Stimulated activated naive CD4-positive, alpha-beta T cell treated with Interleukin-2 at 50 U/mL for 16 hours (primary cell): Measurements from ENCODE around the gene MR1.

Source experiments
- DNase-seq: peaks from one replicate; lab custom pipeline; 2025; lab: John Stamatoyannopoulos, UW

Gene MR1

DNA sequence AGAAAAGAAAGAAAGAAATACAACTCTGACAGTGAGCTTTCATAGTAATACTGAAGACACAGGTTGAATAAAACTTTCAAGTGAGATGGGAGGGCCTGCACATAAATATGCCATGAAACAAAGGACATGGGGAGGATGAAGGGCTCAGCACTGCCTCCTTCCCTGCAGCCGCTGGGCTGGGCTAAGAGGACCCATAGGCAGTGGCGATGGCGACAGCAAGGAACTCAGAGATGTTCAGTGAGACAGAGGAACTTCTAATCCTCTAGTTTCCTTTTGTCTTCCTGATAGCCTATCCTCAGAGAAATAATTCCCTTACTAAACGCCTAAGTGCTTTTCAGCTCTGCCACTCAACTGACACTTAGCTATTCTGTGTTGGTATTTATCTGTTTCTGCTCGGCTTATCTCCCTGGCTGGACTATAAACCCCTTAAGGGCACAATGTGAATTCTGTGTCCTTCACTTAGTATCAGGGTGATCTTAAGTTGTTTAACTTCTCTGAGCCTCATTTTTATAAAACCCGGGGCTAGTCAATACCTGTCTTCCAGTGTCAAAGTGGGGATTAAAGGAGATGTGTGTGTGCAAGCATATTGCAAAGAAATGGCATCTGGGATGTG lies 30.3 kb downstream of the MR1 start:
- no peak for DNase-seq

DNA sequence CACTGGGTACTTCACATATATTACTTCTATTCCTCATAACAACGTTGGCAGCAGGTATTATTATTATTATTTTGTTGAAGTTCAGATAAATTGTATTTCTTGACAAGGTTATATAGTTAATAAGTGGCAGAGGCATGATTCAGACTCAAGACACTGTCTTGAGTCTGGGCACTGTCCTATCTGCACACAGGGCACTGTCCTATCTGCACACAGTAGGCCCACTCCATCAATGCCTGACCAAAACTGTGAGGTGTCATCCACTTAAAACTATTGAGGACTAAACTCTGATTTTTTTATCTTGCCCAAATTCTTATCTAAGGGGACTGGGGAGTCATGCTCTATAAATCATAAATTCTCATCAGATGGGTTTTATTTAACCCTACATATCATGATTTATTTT lies 30.9 kb downstream of the MR1 start:
- DNase-seq: no peak

DNA sequence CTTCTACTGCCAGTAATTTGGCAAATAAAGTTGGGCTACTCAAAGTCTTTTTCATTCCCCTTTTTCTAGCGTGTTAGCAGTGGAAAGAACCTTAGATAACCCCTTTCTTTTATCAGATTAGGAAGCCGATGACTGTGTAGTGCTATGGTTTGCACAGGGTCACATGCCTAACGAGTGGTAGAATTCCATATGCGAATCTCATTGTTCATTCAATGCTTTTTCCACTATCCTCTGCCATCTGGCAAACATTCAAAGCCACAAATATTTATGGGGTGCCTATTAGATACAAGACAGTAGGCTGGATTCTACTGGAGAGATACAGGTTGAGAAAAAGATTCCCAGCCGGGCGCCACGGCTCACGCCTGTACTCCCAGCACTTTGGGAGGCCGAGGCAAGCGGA lies 39.9 kb downstream of the MR1 start:
- no peak for DNase-seq

DNA sequence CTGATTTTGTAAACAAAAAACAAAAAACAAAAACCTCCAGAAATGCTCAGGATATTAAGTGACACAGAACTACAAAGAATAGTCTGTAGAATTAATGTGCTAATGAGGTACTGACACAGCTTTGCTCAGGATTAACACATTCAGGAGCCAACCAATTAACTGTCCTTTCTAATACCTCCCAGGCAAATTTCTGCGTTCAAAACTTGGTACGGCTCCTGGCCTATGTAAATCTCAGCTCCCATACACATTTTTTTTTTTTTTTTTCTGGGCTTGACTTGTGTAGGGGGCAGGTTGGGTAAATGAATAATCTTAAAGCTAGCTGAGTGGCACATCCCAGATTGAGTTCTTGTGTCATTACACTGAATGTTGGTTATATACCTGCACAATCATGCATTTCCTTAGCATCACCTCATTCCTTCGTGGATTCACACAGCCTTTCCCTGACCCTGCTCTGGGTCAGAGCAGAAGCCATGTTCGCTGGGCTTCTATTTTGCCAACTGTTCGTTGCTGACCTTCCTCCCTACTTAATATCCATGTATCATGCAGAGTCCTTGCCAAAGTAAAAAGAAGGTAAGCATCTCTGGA lies 42.1 kb downstream of the MR1 start:
- DNase-seq: no peak

DNA sequence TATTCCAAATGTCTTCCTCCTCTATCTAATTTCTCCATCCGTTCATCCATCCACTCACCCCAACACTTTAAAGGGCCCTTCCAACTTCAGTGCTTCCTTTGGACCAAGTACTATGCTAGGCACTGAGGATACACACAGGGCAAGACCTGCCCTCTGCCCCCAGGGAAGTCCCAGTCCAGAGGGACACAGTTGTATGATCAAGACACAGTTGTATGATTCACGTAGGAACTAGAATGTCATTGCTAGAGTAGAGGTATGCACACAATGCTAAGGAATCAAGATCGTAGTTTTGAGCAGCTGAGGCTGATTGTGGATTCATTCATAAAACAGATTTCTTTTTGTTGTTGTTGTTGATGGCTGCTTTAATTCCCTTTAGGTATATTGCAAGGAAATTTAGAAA lies 43.1 kb downstream of the MR1 start:
- DNase-seq: no peak

DNA sequence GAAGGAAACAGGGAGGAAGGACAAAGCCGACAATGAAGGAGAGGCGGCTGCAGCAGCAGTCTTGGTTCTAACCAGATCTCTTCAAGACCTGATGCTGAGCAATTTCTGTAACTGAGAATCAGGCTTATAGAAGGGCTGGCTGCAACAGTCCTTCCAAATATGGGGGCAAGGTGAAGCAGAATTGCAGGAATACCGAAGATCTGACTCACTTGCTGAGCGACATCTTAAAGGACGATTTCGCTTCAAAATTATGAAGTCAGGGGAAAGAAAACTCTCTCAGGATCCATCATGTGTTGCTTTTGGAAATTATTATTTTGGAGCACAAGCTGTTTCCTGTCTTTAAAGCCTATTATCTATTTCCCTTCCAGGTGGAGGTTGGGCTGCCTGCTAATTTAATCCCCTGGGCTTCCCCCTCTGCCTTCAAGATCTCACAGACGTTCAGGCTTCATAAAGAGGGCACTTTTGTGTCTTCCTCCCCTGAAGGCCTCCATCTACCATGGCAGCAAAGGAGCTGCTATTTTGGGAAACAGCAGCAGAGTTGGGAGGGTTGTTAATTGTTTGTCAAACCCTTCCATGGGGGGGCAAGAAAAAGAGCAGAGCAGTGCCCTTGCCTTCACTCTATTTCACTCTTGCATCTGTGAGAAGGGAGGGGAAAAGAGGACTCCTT lies 43.9 kb downstream of the MR1 start:
- no peak for DNase-seq

DNA sequence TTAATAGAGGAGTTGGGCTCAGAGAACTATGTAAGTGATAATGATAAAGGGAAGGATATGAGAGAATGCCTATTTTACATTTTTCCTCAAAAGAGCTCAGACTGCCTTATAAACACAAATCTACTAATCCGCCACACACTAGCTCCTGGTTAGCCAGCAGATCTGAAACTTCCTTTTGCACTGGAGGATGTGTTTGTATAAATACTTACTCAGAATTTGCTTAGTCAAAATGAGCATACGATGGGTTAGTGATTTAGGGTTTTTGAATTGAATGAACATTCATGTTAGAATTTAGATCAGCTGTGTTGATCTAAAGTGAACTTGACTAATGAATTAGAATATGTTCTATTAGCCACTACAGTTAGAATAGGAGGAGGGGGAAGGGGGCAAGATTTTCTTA lies 45.6 kb downstream of the MR1 start:
- no peak for DNase-seq

DNA sequence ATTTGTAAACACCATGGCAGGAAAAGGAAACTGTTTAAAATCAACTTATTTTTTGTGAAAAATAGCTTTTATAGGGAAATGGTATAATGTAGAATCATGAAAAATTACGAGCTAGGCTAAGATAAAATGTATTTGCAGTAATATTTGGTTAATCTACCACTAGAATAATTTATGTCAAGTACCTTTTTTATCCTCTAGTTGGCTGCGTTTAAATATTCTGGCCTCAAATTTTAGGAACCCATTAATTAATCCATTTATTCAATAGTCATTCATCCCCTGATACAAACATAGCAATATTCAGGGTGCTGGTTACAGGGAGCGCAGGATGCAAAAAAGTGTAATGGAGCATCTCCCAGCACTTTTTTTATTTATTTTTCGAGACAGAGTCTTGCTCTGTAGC lies 46.1 kb downstream of the MR1 start:
- no peak for DNase-seq

DNA sequence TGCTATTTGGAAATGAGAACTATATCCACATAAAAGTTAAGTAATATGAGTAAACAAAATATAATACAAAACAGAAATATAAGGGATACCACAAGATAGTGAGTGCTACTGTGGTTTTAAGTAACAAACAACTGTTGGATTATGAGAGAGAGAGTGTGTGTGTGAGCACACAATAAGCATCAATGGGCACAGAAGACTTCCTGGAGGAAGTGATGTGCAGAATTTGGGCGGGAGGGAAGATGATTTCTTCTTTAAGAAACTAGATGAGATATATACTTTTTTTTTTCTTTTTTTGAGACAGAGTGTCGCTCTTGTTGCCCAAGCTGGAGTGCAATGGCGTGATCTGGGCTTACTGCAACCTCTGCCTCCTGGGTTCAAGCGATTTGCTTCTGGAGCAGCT lies 46.8 kb downstream of the MR1 start:
- no peak for DNase-seq

DNA sequence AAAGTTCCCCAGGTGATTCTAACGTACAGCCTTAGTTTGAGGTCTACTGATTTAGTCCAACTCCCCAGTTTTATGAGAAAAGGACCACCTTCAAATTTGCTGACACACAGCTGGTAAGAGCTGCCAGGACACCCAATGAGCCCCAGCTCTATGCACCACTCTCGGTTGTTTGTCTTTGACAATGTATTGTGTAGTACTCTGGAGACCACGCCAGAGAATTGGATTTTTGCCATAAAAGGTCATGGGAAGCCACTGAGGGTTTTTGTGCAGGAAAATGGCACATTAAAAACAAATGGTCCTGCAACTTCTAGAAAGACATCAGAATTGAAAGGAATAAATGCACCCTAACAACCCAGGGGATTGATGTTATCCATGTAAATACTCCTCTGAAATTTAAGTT lies 47.6 kb downstream of the MR1 start:
- no peak for DNase-seq

DNA sequence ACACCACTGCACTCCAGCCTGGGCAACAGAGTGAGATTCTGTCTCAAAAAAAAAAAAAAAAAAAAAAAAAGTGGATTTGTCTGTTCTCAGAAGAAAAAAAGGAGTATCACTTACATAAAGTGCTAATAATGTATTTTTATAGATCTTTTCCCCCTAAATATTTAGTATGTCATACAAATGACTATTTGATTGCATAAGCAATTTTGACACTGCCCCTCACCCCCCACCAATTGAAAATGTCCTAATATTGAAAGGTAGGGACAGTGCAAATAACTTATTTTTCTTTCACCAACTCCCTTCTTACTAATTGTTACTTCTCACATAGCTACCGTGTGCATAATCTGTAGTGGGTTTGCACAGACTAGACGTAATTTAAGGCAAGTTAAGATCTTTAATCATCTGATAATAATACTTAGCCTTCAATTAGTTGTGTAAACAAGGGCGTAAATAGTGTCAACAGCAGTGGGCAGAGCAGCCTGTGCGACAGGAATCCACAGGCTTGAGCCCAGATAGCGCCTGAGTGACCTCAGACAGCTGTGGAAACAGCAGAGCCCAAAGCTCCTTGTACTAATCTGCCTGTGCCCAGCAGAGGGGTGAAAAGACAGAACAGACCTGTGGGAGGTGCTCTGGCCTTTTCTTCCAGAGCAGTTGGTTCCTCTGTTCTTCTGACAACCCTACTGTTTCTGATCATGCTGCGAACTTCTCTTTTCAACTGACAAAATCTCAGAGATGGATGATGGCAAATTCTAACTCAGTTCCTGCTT lies 50.2 kb downstream of the MR1 start:
- DNase-seq: peak; percentile 40

DNA sequence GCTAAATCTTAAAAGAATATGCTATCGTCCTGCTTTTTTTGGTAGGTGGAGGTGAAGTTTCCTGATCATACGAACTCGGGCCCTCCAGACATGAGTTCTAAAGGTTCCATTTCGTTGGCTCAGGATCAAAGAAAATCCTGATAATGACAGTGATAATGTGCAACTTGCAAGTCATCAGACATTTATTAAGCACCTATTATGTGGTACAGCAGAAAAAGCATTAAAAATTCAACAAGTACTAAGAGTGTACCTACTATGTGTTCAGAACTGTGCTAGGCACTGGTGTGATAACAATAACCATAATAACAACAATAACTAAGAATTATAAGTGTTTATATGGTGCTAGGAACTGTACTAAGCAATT lies 50.8 kb downstream of the MR1 start:
- DNase-seq: no peak

DNA sequence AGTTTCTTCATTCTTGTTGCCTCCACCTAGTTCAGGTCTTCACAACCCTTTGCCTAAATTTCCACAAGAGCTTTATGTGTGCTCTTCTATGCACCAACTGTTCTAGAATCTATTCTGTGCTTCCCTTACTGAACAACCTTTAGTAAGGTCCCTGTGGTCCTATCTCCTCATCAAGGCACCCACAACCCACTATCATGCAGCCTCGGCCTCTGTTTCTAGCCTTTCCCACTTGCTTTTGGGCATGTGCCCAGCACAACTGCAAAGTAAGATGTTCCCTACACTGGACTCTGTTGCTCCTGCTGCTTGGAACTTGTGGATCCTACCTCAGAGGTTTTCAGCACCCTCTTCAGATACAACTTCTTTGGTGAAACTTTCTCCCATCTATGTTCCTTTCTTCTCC lies 52.3 kb downstream of the MR1 start:
- DNase-seq: no peak

DNA sequence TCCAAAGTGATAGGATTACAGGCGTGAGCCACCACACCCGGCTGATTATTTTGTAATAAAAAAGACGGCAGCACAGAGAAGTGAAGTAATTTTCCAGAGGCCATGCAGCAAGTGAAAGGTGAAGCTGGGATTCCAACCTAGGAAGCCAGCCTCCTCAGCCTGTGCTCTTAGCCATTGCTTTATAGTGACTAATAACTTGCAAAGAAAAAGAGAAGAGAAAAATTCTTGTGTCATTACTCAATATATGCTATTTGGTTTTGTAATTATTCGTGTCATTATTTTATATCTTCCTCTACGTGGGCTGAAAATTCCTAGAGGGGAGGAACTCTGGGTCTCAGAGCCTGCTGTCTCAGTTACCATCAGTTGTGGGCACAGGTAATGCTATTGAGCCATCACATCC lies 53.1 kb downstream of the MR1 start:
- DNase-seq: no peak

DNA sequence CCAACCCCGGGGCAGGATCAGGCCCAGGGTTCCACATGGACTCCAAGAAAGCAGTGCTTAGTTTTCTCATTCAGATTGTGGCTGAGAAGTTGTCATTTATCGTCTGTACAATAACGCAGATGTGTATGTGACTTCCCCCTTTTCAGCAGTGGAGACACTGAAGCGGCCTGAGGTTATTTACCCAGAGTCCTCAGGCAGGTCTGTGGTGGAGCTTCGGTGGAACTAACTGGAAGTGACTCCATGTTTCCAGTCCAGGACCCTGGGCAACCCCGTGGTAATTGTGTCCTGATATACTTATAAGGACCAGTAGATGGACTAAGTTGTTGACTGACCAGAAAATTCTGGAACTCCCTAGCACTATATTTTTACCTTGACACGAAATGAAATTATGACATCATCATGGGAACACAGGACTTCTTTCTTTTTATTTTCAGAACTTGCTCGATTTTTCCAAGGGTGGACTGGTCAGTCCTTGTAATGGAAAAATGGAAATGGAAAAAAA lies 53.7 kb downstream of the MR1 start:
- no peak for DNase-seq

DNA sequence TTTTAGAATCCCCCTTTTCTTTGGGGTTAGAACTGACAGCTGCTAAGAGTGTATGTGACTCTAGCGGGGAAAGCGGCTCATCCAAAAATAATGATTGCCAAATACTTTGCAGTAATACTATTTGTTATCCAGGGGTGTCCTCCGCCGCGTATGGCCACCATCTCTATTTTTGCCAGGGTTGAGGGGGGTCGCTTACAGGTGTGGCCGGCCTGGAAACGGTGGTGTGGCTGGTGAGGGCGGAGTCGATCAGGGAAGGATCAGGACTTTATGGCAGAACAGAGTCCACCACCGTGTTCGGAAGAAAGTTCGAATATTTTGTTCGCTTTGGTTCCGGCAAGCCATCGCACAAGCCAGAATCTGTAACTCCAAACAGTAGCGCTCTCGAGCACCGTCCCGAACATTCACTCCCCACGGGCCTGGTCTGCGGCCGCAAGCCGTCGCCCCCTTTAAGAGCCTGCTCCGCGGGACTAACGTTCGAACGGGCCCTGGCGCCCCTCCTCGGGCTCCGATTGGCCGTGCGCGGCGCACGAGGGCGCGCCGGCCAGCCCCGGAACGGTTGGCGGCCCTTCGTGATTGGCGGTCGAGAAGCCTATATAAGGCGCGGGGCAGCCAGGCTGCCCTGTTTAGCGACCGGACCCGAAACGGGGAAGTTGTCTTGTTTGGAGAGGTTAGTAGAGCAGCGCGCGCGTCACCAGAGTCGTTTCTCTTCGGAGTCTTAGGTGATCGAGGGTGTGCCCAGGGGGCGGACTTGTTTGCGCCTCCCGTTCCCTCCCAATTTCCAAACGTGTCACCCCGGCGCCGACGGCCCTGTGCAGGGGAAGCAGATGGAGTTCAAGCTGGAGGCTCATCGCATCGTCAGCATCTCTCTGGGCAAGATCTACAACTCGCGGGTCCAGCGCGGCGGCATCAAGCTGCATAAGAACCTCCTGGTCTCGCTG lies 54.6 kb downstream of the MR1 start, which contains the start of gene IER5:
IER5 (plus strand) TSS at position 622 of the 938 bp plus-strand sequence; CDS start at position 825, 203 bp downstream.
- DNase-seq: peak; percentile 92

DNA sequence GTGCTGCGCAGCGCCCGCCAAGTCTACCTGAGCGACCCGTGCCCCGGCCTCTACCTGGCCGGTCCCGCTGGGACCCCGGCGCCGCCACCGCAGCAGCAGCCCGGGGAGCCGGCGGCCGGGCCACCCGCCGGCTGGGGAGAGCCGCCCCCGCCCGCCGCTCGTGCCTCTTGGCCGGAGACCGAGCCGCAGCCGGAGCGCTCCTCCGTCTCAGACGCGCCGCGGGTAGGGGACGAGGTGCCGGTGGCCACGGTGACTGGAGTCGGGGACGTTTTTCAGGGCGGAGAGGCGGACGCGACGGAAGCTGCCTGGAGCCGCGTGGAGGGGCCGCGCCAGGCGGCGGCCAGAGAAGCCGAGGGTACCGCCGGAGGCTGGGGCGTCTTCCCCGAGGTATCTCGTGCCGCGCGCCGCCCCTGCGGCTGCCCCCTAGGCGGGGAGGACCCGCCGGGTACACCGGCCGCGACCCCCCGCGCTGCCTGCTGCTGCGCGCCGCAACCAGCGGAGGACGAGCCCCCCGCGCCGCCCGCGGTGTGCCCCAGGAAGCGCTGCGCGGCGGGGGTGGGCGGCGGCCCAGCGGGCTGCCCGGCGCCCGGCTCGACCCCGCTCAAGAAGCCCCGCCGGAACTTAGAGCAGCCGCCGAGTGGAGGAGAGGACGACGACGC lies 55.4 kb downstream of the MR1 start:
- DNase-seq: peak; percentile 34

DNA sequence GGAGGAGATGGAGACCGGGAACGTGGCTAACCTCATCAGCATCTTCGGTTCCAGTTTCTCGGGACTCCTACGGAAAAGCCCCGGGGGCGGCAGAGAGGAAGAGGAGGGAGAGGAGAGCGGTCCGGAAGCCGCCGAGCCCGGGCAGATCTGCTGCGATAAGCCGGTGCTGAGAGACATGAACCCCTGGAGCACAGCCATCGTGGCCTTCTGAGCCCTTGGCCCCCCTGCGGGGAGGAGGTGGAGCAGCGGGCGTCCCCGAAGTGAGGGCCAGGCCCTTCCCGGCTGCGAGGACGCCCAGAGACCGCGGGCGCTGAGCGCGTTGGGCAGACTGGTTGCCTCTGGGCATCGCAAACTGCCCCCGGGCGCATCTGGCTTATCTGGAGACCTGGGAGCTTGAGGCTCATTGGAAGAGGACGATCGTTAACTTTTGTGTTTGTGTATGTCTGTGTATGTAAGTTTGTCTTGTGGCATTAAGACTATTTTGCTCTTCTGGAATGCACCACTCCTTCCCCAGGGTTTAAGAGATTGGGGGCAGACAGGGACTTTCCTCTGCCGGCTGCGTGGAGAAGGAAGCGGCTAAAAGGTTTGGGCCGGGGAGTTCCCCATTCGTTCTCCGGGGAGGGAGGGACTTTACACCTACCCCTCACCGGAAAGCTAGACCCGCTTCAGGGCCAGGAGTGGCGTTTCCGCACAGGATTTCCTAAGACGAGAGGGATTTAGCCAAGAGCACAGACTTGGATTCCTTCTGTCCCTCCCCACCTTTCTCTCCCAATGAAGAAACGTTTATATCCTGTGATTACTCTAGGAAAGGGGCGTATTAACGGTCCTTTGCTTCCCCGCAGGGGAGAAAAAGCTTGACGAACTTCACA lies 56.1 kb downstream of the MR1 start:
- DNase-seq: peak; percentile 75

DNA sequence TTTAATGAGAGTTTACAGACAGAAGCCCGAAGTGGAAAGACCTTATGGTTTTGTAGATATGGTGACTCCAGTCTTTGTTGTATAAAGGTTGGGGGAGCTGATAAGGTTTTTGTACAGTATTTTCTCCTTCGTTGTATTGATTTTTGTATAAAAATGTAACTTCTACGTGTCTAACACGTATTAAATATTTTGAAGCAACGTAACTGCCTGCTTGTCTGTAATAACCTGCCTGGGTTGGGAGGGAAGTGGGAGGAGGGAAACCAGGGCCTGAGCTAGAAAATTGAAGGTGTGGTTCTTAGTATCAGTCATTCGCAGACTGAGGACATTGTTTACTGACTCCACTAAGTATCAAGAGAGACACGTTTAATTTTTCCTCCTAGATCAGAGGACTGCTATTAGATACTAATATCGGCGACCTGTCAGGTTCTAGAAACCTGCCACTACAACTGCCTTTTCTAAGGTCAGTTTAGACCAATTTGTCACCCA lies 56.9 kb downstream of the MR1 start:
- peak; percentile 39 for DNase-seq
